ENCODE results near the gene LUZP4.
"Not testable (repeated sequence)": the region's sequence is repeated elsewhere in the genome, so short reads cannot be mapped to it uniquely, and the experiment has no call there.

LUZP4 gene, protein sequence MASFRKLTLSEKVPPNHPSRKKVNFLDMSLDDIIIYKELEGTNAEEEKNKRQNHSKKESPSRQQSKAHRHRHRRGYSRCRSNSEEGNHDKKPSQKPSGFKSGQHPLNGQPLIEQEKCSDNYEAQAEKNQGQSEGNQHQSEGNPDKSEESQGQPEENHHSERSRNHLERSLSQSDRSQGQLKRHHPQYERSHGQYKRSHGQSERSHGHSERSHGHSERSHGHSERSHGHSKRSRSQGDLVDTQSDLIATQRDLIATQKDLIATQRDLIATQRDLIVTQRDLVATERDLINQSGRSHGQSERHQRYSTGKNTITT

DNA sequence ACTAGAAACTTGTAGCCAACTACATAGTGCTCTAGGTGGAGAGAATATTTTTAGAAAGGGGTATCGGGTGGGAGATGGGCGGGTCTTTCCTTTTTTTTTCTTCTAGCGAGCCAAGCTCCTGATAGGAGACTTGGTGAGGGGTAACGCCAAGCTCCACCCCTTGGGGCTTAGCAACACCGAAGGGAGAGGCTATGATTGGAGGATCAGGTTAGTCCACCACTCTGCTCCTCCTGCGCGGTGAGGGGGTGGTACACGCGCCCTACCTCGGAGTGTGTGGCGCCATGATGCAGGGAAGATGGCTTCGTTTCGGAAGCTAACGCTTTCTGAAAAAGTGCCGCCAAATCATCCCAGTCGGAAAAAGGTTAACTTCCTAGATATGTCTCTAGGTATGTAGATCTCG is at the start of gene LUZP4:
Gene LUZP4, plus strand, starts transcription at position 251 of the 400 bp plus-strand sequence. Its CDS starts 45 bp downstream, at position 296.
- DNase-seq (ENCODE audit: low read depth), result no peak

DNA sequence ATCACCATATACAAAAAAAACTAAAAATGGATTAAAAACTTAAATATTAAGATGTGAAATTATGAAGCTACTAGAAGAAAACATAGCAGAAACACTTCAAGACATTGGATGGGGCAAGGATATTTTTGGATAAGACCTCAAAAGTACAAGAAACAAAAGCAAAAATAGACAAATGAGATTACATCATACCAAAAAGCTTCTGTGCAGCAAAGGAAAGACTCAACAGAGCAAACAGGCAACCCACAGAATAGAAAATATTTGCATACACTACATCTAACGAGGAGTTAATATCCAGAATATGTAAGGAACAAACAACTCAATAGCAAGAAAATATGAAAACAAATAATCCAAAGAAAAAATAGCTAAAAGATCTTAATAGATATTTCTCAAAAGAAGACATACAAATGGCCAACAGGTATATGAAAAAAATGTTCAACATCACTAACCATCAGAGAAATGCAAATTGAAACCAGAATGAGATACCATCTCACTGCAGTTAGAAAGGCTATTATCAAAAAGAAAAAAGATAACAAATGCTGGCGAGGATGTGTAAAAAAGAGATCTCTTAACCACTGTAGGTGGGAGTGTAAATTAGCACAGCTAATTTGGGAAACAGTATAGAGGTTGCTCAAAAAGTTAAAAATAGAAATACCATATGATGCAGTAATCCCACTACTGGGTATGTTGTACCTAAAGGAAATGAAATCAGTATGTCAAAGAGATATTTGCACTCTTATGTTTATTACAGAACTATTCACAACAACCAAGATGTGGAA is 37.9 kb upstream of the LUZP4 start:
- no peak for DNase-seq (ENCODE audit: low read depth)

DNA sequence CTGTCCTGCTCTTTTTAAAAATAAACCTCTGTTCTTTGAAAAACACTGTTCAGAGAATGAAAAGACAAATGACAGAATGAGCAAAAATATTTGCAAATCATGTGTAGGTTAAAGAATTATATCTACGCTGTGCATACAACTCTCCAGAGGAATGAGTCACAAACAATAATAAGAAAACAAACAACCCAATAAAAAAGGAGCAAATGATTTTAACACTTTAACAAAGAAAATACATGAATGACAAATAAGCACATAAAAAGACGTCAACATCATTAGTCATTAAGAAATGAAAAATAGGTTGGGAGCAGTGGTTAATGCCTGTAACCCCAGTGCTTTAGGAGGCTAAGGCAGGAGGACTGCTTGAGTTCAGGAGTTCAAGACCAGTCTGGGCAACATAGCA is 34.5 kb upstream of the LUZP4 start:
- DNase-seq (ENCODE audit: low read depth), result no peak

DNA sequence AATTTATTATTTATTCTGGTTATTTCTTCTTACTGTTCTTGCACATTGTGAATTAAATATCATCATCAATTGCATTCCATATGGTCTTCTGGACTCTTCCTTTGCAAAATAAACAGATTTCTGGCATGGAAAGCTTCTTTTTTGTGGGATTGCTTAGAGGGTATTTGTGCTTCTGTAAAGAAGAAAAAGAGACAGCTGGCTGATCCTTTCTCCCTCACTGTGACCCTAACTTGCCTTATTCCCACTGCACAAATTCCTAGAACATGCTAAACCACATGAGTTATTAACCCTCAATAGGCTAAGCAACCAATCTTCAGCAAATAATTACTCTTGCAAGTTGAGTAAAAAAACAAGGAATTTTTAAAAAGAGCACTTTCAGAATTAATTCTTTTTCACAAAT is 31.8 kb upstream of the LUZP4 start:
- no peak for DNase-seq (ENCODE audit: low read depth)

DNA sequence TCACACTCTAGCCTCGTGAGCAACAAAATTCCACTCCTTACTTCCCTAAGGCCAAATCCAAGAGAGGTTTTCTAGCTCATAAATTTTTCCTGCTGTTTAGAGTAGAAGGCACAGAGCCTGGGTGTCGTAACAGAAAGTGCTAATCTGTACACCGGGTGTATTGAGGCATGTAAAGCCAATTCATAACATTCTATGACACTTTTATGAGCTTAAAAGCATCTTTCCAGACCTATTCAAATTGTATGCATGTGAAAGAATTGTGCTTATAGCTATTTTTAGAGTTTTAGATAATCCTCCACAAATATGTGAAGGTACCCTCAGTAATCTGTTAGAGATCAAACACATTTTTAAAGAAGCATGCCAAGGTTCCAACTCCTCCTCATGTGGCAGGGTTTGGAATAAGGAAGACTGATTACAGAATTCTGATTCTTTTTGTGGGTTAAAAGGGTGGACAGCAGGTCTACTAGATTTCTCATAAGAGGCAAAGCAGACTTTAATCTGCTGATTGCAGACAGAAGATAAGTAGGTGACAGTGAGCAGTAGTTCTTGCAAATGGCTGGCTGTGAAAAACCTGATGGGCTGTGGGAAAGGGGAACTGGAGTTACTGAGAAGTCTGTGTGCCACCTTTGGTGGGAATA is 30.2 kb upstream of the LUZP4 start:
- no peak for DNase-seq (ENCODE audit: low read depth)

DNA sequence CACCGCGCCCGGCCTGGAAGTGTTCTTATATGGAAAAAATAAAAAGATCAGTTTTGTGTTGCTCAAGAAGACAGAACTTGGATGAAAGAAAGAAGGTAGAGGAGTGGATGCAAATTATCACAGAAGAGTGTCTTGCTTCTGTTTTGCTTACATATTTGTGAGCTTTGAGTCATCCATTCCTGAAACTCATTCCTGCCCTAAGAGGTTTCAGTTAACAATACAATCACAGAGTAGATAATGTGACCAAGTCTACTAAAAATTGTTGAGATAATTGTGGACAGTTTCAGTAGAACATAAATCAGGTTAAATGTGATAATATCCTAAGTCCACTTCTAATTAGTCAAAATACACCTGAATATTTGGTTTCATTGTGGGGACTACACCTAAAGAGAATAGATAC is 29.2 kb upstream of the LUZP4 start:
- DNase-seq (ENCODE audit: low read depth), result no peak

DNA sequence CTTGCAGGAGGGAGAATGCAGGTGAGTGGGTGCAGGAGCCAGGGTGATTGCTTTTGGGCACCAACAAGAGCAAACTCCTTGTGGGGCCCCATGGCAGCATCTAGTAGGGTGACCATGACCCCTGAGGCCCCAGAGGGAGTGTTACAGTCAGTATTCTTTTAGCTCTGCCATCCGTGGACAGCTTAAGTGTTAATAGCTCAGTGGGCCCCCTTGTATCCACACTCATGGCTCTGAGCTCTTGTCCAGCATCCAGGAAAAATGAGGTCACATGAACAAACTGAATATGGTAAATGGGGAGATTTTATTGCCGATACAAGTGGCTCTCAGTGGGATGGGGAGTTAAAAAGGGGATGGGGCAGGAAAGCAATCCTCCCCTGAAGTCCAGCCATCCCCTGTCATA is 28.4 kb upstream of the LUZP4 start:
- DNase-seq (ENCODE audit: low read depth), result no peak

DNA sequence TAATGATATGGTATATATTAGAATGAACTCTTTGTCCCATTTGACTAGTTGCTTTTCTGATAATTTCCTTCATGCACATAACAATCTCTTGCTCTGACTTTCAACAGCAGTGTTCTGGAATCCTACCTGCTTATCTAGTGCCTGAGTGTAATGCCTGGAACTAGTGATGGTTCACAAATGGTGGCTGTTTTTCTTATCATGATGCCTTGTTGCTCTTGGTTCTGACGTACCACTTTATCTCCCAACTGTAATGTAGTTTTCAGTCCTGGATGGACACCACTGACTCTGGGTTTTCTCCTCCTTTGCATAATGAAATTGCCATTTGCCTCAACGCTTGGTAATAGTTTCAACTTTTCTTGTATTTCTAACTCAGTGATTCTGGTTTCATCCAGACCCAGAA is 25.5 kb upstream of the LUZP4 start:
- DNase-seq (ENCODE audit: low read depth), result no peak

DNA sequence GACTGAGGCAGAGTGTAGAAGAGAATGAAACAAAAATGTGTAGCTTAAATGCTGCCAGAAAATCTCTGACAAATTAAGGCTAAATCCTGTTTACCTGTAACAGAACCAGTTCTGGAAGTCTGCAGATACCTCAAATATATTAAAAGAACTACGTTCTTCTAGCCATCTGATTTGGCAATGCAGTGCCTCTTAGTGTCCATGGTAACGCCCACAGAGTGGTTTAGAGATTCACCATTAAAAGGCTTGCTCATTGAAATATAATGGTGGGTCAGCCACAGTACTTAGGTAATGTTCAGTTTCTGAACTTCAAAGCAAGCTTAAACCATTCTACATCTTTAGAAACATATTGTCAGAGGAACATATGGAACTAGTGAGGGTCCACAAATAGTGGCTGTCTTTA is 23.2 kb upstream of the LUZP4 start:
- DNase-seq (ENCODE audit: low read depth), result no peak

DNA sequence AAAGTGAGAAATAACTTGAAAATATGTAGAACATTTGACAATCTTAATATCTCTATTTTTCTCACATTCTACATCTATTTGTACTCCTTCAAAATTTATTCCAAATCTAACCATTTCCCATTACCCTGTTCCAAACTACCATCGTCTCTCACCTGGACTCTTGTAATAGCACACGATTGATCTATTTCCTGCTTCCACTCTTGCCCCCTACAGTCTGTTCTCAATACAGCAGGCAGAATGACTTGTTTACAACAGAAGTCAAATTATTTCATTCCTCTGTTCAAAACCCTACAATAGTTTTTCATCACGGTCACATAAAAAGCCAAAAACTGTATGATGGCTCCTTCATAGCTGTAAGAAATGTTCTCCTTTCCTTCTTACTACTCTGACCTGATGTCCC is 21.1 kb upstream of the LUZP4 start:
- no peak for DNase-seq (ENCODE audit: low read depth)

DNA sequence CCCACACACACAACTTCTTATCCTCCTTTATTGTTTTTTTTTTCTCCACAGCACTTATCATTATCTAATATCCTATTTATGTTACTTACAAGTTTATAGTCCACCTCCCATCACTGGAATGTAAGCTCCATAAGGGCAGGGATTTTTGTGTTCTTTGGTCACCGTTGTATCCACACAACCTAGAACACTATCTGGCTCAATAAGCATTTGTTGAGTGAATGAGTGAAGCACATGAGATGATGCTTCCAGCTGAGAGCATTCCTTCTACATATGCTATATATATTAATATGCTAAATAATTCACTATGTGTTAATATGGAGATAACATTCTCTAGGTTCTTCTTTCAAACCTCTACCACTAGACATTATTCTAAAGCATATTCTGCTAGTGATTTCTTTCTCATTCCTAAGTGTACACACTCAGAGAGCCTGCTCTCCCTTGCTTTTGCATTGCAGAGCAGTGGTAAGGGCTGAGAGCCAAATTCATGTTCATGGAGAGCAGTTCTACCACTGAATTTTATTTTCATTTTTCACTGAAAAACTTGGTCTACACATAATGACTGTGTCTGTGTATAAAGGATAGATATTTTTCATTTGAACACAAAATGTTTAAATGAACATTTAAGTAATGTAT is 20.3 kb upstream of the LUZP4 start:
- DNase-seq (ENCODE audit: low read depth), result no peak

DNA sequence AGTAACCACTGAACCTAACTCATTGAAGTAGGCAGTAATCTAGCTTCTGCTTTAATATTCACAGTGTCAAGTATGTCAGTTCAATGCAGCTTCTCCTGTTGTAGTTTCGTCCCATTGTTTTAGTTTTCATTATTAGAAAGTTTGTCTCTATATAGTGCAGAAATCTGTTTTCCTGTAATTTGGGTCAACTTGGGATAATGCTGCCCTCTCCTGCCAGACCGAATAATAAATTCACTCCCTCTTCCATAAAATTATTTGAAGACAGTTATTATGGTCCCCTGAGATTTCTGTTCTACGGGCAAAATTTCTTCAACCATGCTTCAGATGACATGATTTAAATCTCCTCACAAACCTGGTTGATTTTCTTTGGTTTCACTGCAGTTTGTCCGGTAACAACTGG is 4.6 kb upstream of the LUZP4 start:
- DNase-seq (ENCODE audit: low read depth), result no peak

DNA sequence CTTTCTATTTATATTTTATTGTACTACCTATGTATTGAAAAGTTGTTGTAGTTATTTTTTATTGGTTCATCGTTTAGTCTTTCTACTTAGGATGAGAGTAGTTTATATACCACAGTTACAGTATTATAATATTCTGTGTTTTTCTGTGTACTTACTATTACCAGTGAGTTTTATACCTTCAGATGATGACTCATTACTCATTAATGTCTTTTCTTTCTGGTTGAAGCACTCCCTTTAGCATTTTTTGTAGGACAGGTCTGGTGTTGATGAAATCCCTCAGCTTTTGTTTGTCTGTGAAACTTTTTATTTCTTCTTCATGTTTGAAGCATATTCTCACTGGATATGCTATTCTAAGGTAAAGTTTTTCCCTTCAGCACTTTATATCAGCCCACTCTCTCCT is 7.7 kb downstream of the LUZP4 start:
- DNase-seq (ENCODE audit: low read depth), result no peak

DNA sequence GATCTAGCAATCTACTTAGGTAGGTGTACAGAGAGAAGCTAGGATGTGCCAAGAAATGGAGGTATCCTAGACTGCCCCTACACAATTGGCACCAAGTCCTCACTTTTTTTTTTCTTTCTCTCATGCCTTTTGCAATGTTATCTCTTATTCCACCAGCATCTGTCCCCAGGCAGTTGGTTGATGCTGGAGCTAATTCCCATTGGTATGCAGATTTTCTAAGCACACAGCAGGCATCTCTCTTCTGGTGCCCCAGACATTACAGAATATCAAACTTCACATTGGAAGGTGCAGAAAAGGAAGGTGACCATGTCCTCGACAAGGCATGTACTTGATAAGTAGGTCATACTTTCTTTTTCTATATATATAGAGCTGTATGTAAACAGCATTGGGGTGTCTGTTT is 21.6 kb downstream of the LUZP4 start:
- DNase-seq (ENCODE audit: low read depth), result no peak

DNA sequence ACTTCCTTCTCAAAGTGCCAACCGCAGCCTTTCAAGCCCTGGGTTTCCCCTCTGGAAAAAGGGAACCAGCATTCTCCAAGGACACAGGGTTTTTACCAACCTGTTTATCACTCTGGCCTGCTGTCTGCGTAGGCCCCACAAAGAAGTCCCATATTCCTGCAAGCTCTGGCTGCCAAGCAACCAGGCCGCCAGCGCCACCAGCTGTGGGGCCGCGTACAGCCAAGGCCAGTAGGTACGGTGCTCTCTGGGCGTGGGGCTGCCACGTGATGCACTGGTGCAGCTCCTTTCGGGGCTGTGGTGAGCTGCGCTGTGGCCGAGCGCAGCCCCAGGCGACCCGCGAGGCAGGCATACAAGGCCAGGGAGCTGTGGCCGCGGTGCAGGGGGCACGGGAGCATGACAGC is 22.1 kb downstream of the LUZP4 start:
- no peak for DNase-seq (ENCODE audit: low read depth)

DNA sequence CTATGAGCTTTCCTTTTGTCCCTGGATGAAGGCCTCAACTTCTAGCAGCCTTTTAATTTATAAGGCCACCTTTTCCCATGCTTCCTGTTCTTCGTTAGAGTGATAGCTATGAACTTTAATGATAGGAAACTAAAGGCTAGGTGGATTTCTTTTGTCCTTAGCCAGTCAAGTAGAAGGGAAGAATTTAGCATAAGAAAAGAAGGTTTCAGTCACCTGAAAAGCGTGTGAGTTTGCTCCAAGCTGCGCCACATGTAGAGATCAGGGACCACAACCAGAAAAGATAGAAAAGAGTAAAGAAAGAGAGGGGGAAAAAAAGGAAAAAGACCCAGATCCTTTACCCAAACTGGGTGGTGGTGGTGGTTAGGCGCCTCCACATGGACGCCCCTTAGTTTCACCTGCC is 28.6 kb downstream of the LUZP4 start:
- DNase-seq (ENCODE audit: low read depth), result no peak

DNA sequence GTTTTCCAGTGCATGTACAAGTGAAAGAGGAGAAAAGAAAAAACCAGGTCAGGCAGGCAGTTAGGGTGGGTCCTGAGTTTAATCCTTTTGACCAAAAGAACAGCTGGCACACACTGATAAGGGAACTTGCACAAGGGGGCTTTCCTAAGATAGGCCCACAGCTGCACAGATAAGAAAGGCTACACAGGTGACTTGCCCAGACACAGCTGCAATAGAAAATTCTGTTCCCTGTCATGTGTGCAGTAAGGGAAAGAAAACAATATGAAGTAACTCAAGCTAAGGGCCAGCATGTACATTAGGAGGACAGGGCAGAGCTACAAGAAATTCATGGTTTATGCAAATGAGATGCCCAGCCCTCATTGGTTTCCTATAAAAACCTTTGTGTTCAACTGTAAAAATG is 32.9 kb downstream of the LUZP4 start:
- no peak for DNase-seq (ENCODE audit: low read depth)

DNA sequence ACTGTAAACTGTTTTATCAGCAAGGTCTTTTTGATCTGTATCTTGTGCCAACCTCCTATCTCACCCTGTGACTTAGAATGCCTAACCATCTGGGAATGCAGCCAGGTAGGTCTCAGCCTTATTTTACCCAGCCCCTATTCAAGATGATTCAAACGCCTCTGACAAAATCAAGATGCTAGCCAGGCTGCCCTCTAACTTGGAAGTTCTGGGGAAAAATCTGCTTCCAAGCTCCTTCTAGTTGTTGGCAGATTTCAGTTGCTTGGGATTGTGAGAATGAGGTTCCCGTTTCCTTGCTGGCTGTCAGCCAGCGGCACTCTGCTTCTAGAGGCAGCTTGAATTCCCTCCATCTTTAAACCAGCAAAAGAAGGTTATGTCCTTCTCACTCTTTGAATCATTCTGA is 34.7 kb downstream of the LUZP4 start:
- no peak for DNase-seq (ENCODE audit: low read depth)

DNA sequence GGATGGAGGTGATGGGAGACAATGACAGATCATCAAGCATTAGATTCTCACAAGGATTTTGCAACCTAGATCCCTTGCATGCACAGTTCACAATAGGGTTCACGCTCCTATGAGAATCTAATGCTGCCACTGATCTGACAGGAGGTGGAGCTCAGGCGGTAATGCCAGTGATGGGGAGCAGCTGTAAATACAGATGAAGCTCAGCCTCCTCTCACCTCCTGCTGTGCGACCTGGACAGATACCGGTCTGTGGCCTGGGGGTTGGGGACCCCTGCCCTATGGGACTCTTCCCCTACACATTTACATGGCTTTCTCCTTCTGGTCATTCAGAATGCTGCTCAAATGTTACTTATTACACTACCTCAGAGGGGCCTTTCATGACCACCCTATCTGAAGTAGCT is 39.8 kb downstream of the LUZP4 start:
- DNase-seq (ENCODE audit: low read depth), result not testable (repeated sequence)

DNA sequence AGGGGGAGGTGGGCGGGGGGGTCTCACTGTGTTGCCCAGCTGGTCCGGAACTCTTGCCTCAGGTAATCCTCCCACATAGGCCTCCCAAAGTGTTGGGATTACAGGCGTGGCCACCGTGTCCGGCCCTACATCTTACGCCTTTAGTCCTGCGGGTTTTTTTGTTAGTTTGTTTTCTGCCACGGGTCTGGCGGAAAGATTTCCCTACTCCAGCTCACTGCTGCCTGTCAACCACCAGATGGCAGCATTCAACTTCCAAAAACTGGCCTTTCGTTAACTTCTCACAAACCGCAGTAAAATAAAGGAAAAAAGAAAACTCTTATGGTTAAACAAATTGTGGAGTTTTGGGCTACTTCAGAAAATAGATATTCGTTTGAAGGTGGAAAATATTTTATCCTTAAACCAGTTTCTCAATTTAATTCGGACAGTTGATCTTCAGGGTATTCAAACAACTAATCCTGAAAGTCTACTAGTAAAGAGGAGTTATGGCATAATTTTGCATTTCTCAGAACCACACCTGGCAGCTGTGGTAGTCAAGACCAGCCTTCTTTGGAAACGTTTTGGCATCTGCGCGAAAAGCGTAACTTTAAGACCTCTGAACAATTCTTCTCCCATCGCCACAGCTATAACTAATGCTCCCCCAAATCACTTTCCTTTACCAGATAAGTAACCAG is 41.1 kb downstream of the LUZP4 start:
- no peak for DNase-seq (ENCODE audit: low read depth)

DNA sequence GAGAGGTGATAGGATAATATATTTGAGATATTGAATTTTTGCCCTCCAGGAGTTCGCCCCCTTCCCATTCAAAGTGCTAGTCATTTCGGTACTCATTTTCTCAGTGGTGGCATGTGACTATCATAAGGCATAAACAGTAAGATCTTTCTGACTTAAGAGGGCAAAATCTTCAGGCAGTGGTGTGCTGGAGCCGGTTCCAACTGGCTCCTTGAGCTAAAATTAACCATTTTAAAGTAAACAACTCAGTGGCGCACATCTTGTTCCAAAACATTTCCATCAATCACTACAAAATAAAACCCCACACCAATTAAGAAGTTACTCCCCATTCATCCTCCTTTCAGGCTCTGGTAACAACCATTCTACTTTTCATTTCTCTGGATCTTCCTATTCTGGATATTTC is 43.3 kb downstream of the LUZP4 start:
- DNase-seq (ENCODE audit: low read depth), result no peak

DNA sequence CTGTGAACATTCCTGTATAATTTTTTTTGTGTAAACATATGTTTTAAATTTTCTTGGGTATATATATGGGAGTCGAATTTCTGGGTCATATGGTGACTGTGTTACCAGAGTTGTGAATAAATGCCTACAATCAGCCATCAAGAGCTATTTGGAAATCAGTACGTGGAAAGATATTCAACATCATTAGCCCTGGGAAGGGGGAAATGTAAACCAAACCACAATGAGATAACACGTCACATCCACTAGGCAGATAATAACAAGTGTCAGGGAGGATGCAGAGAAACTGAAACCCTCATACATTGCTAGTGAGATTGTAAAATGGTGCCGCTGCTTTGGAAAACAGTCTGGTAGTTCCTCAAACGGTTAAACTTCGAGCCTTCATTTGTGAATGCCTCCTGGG is 43.9 kb downstream of the LUZP4 start:
- no peak for DNase-seq (ENCODE audit: low read depth)
